CD4-positive, alpha-beta T cell (primary cell): ENCODE data around the gene USP46. TPM values are rescaled to one million over a fixed set of nuclear protein-coding genes. Genes with fewer than 3 reads are reported as not detected.

Experiments used
- ATAC-seq: fragments of 200-7000 bp; cut with Tn5 transposase; one replicate; pipeline ENCODE4 v1.10.0; 2022; ENCODE audit warnings: mild to moderate bottlenecking; ENCODE audit not compliant: poor library complexity
- CTCF ChIA-PET: fragments of 350-600 bp; sonication (Branson Sonifier 250); formaldehyde crosslinking; loops from one replicate; lab custom pipeline; 2021; ENCODE audit warnings: antibody characterized with exemption, inconsistent platforms; lab: Charles Lee
- POLR2A ChIA-PET: fragments of 350-600 bp; sonication (Branson Sonifier 250); formaldehyde crosslinking; loops from one replicate; lab custom pipeline; 2021; ENCODE audit warnings: antibody characterized with exemption, inconsistent platforms; lab: Charles Lee
- DNase-seq, 14 experiments: peaks; one replicate each; pipeline ENCODE4 v3.0.0-alpha.2; 2013 to 2020; ENCODE audit warnings: mixed read lengths in 2 of 14
- H3K27ac ChIP-seq, 2 donors: one replicate each; pipeline versions ENCODE4 v1.5.1 to v1.7.0; 2013; ENCODE audit warnings: low read length in 2 of 2, low read depth in 1 of 2, mild to moderate bottlenecking in 1 of 2
- H3K27me3 ChIP-seq, 2 experiments: 1 replicate in 1 of 2; 2 replicates in 1 of 2; pipeline versions ENCODE4 v1.6.1 to v1.7.0; 2013; ENCODE audit warnings: low read length in 2 of 2, control low read depth in 1 of 2, mild to moderate bottlenecking in 1 of 2, moderate library complexity in 1 of 2; ENCODE audit not compliant: insufficient read depth in 2 of 2, control insufficient read depth in 1 of 2
- H3K36me3 ChIP-seq: one replicate; pipeline ENCODE4 v1.6.1; 2013; ENCODE audit warnings: low read length, control low read depth; ENCODE audit not compliant: insufficient read depth
- H3K4me1 ChIP-seq: one replicate; pipeline ENCODE4 v1.6.1; 2013; ENCODE audit warnings: low read length, control low read depth; ENCODE audit not compliant: insufficient read depth
- H3K4me3 ChIP-seq: one replicate; pipeline ENCODE4 v1.5.1; 2013; ENCODE audit warnings: mild to moderate bottlenecking, low read length, moderate library complexity
- H3K9me3 ChIP-seq, 2 experiments: 1 replicate in 1 of 2; 2 replicates in 1 of 2; pipeline versions ENCODE4 v1.6.1 to v1.7.0; 2013; ENCODE audit warnings: low read length in 2 of 2, mild to moderate bottlenecking in 2 of 2, control low read depth in 1 of 2, moderate library complexity in 1 of 2; ENCODE audit not compliant: control insufficient read depth in 1 of 2, insufficient read depth in 1 of 2
- H3K27ac Mint-ChIP-seq: one replicate; pipeline ENCODE4 v1.8.0; 2020; ENCODE audit warnings: mixed read lengths
- H3K27me3 Mint-ChIP-seq: one replicate; pipeline ENCODE4 v1.8.0; 2021; ENCODE audit warnings: mixed read lengths
- H3K36me3 Mint-ChIP-seq: one replicate; pipeline ENCODE4 v1.8.0; 2021; ENCODE audit warnings: low read depth, mixed read lengths
- H3K4me1 Mint-ChIP-seq: one replicate; pipeline ENCODE4 v1.8.0; 2021; ENCODE audit warnings: low read depth, mixed read lengths
- H3K4me3 Mint-ChIP-seq: one replicate; pipeline ENCODE4 v1.8.0; 2020; ENCODE audit warnings: mild to moderate bottlenecking, mixed read lengths
- H3K9me3 Mint-ChIP-seq: one replicate; pipeline ENCODE4 v1.8.0; 2020; ENCODE audit warnings: mixed read lengths
- CTCF ChIP-seq: fragments of 200-600 bp; IDR thresholded peaks from one replicate; pipeline ENCODE4 v1.8.0; 2022; ENCODE audit warnings: antibody characterized with exemption, mild to moderate bottlenecking
- intact Hi-C, 2 experiments: fragments of 100-400 bp; cut with DNase I in 1 of 2; cut with micrococcal nuclease in 1 of 2; formaldehyde crosslinking; loops; one replicate each; pipeline versions ENCODE4 v1.15.1 to v1.9.0; 2023 to 2025; cut with DNase I, micrococcal nuclease
- total RNA-seq, 174 experiments: library from RNA in 2 of 174; stranded (reverse) in 2 of 174; gene quantifications; one replicate each; pipeline ENCODE4 v1.2.3 and lab custom pipeline; 2021 to 2026

The USP46 gene
- total RNA-seq, 2 experiments from 2014 or later, result 6.8 to 10.5 TPM

GRCh38 chr4:52622564-52622963 lies 36.5 kb downstream of the USP46 start:
- Mint-ChIP-seq H3K27ac (no peak overlapping the region), H3K4me3 (no peak overlapping the region), H3K36me3 (peaks cover 18% of the 10 kb centered on the region), H3K9me3 (no peaks in the 10 kb centered on the region), H3K27me3 (no peaks in the 10 kb centered on the region), H3K4me1 (peaks cover 13% of the 10 kb centered on the region)
- Histone ChIP-seq H3K9me3 (no peaks in the 10 kb centered on the region), H3K4me3 (no peak overlapping the region), H3K4me1 (peaks cover 13% of the 10 kb centered on the region), H3K36me3 (peaks cover 11% of the 10 kb centered on the region), H3K27ac (no peak overlapping the region), H3K27me3 (no peaks in the 10 kb centered on the region)
- no peak for TF ChIP-seq CTCF
- intact Hi-C loops, result no loop called here
- ChIA-PET CTCF (no interaction called here), POLR2A (no interaction called here)
- no peak for DNase-seq
- no peak for ATAC-seq

- H3K4me1 Mint-ChIP-seq, result peaks cover 19% of the 10 kb centered on the region
Observed at GRCh38 chr4:52621567-52621966, 37.5 kb downstream of the USP46 start.

GRCh38 chr4:52619591-52619931 lies 39.5 kb downstream of the USP46 start:
- H3K4me3 ChIP-seq, result no peak overlapping the region
- H3K27ac Mint-ChIP-seq, result no peak overlapping the region
- ATAC-seq (no peak), DNase-seq (no peak)
- H3K4me1 ChIP-seq, result peaks cover 16% of the 10 kb centered on the region
- peaks cover 29% of the 10 kb centered on the region for H3K4me1 Mint-ChIP-seq
- H3K27ac ChIP-seq, result no peak overlapping the region
- no peaks in the 10 kb centered on the region for H3K27me3 Mint-ChIP-seq
- CTCF ChIA-PET, result no interaction called here
- no peak overlapping the region for H3K4me3 Mint-ChIP-seq
- no peaks in the 10 kb centered on the region for H3K9me3 ChIP-seq
- no peaks in the 10 kb centered on the region for H3K9me3 Mint-ChIP-seq
- POLR2A ChIA-PET, result no interaction called here
- no peaks in the 10 kb centered on the region for H3K36me3 ChIP-seq
- H3K27me3 ChIP-seq, result no peaks in the 10 kb centered on the region
- intact Hi-C loops, result no loop called here
- no peak for TF ChIP-seq CTCF
- H3K36me3 Mint-ChIP-seq, result peaks cover 5% of the 10 kb centered on the region

More at GRCh38 chr4:52621567-52621966, 37.5 kb downstream of the USP46 start:
- ChIA-PET CTCF (no interaction called here), POLR2A (no interaction called here)
- DNase-seq (no peak), ATAC-seq (no peak)
- H3K27me3 ChIP-seq, result no peaks in the 10 kb centered on the region
- H3K27ac ChIP-seq, result no peak overlapping the region
- no peak overlapping the region for H3K4me3 ChIP-seq
- intact Hi-C loops, result no loop called here
- H3K27ac Mint-ChIP-seq, result no peak overlapping the region
- peaks cover 11% of the 10 kb centered on the region for H3K36me3 ChIP-seq
- no peaks in the 10 kb centered on the region for H3K9me3 ChIP-seq
- TF ChIP-seq CTCF, result no peak
- peaks cover 18% of the 10 kb centered on the region for H3K36me3 Mint-ChIP-seq
- H3K9me3 Mint-ChIP-seq, result no peaks in the 10 kb centered on the region
- no peaks in the 10 kb centered on the region for H3K27me3 Mint-ChIP-seq
- H3K4me1 ChIP-seq, result peaks cover 16% of the 10 kb centered on the region
- H3K4me3 Mint-ChIP-seq, result no peak overlapping the region
